HepG2 (cell line): ENCODE measurements around the gene WDR54. TPM values are rescaled to one million over a fixed set of nuclear protein-coding genes. Genes with fewer than 3 reads are reported as not detected.

Experiments used
- ATAC-seq: fragments of 200-7000 bp; cut with Tn5 transposase; 3 replicates; pipeline ENCODE4 v1.9.1; 2020; ENCODE audit warnings: mild to moderate bottlenecking, moderate library complexity
- BruUV-seq: library from RNA; stranded (reverse); fragments of 400-500 nt; replicated peaks from 2 replicates; lab custom pipeline; 2021; lab: Mats Ljungman, UMichigan
- CTCF ChIA-PET: fragments of 300-600 bp; formaldehyde crosslinking; extraction: SDS; loops from one replicate; lab custom pipeline; 2021; ENCODE audit warnings: low total read pairs, inconsistent platforms, low intra/inter-chr PET ratio; lab: Yijun Ruan, JAX
- POLR2A ChIA-PET: fragments of 350-600 bp; sonication (Branson Sonifier 250); formaldehyde crosslinking; loops from one replicate; lab custom pipeline; 2020; ENCODE audit warnings: antibody characterized with exemption, inconsistent platforms; lab: Yijun Ruan, JAX
- DNase-seq: peaks from one replicate; pipeline ENCODE4 v3.0.0-alpha.2; 2015; ENCODE audit warnings: low spot score
- FAIRE-seq: peaks from 3 replicates; lab custom pipeline; 2011; peaks lifted over from hg19 to GRCh38; lab: Jason Lieb, UNC
- H2AFZ ChIP-seq: one replicate; pipeline ENCODE4 v1.6.1; 2011; ENCODE audit warnings: low read length, inconsistent platforms
- H3K27ac ChIP-seq: fragments of 300-600 bp; 3 replicates; pipeline ENCODE4 v1.8.0; 2011; ENCODE audit warnings: mixed run types, mild to moderate bottlenecking, mixed read lengths, low read length, inconsistent platforms; ENCODE audit not compliant: insufficient read depth; ENCODE audit errors: extremely low read length
- H3K27me3 ChIP-seq, 2 experiments: fragments of 200-600 bp in 1 of 2; 2 replicates in 1 of 2; 3 replicates in 1 of 2; pipeline versions ENCODE4 v1.6.0 to v1.8.0; 2011; ENCODE audit warnings: low read length in 2 of 2, mild to moderate bottlenecking in 2 of 2, moderate library complexity in 2 of 2, inconsistent platforms in 1 of 2; ENCODE audit not compliant: insufficient read depth in 2 of 2, control insufficient read depth in 1 of 2
- H3K36me3 ChIP-seq, 2 experiments: fragments of 200-600 bp in 1 of 2; replicated peaks in 1 of 2; 2 replicates in 1 of 2; 3 replicates in 1 of 2; pipeline versions ENCODE4 v1.5.1 to v1.8.0; 2011; ENCODE audit warnings: low read length in 2 of 2, inconsistent platforms in 1 of 2; ENCODE audit not compliant: insufficient read depth in 2 of 2, control insufficient read depth in 1 of 2
- H3K4me1 ChIP-seq: 2 replicates; pipeline ENCODE4 v1.5.1; 2012; ENCODE audit warnings: low read length, inconsistent platforms; ENCODE audit not compliant: insufficient read depth
- H3K4me2 ChIP-seq: 2 replicates; pipeline ENCODE4 v1.6.0; 2011; ENCODE audit warnings: low read depth, low read length, inconsistent platforms
- H3K4me3 ChIP-seq, 3 experiments: fragments of 200-600 bp in 1 of 3; sonication (generic), shearing (Covaris generic) in 1 of 3; replicated peaks in 1 of 3; 2 replicates each; pipeline ENCODE4 v1.5.1; 2011 to 2016; ENCODE audit warnings: low read length in 3 of 3, inconsistent platforms in 2 of 3, low read depth in 2 of 3, mild to moderate bottlenecking in 2 of 3, control low read depth in 1 of 3, mixed read lengths in 1 of 3; ENCODE audit not compliant: insufficient read depth in 1 of 3
- H3K79me2 ChIP-seq: one replicate; pipeline ENCODE4 v1.6.1; 2011; ENCODE audit warnings: low read length, inconsistent platforms; ENCODE audit not compliant: insufficient read depth
- H3K9ac ChIP-seq: 2 replicates; pipeline ENCODE4 v1.6.0; 2011; ENCODE audit warnings: mild to moderate bottlenecking, low read depth, low read length, inconsistent platforms; ENCODE audit not compliant: insufficient read depth
- H3K9me3 ChIP-seq: 2 replicates; pipeline ENCODE4 v1.5.1; 2012; ENCODE audit warnings: mild to moderate bottlenecking, low read length
- H4K20me1 ChIP-seq: 2 replicates; pipeline ENCODE4 v1.6.0; 2011; ENCODE audit warnings: inconsistent platforms, mild to moderate bottlenecking, low read length, moderate library complexity; ENCODE audit not compliant: insufficient read depth
- BRCA1 ChIP-seq: sonication (generic); formaldehyde crosslinking; IDR thresholded peaks from 2 replicates; pipeline ENCODE4 v1.4.0; 2020; ENCODE audit warnings: missing genetic modification reagents
- CCDC6 ChIP-seq: sonication (generic); formaldehyde crosslinking; IDR thresholded peaks from 2 replicates; pipeline ENCODE4 v1.8.1; 2022; ENCODE audit warnings: mild to moderate bottlenecking, missing genetic modification reagents, moderate library complexity
- HNF4A ChIP-seq: sonication (generic); formaldehyde crosslinking; IDR thresholded peaks from 2 replicates; pipeline ENCODE4 v1.4.0; 2020; ENCODE audit warnings: missing genetic modification reagents
- LCORL ChIP-seq, 2 experiments: fragments of 450-650 bp in 1 of 2; sonication (generic) in 1 of 2; formaldehyde crosslinking in 1 of 2; IDR thresholded peaks; 2 replicates each; pipeline versions ENCODE4 v1.5.0 to v1.6.1; 2017 to 2020; ENCODE audit warnings: antibody characterized with exemption in 1 of 2, missing genetic modification reagents in 1 of 2
- NCOA5 ChIP-seq: sonication (generic); formaldehyde crosslinking; IDR thresholded peaks from 2 replicates; pipeline ENCODE4 v1.4.0; 2020; ENCODE audit warnings: missing genetic modification reagents
- NFIC ChIP-seq: IDR thresholded peaks from 2 replicates; pipeline ENCODE4 v1.6.1; 2012; ENCODE audit warnings: mild to moderate bottlenecking, low read length, inconsistent platforms
- PCBP1 ChIP-seq: fragments of 200-400 bp; formaldehyde crosslinking; IDR thresholded peaks from 2 replicates; pipeline ENCODE4 v1.6.1; 2017; ENCODE audit warnings: mild to moderate bottlenecking, low read depth, low read length, borderline replicate concordance
- SAFB2 ChIP-seq: sonication (generic); formaldehyde crosslinking; IDR thresholded peaks from 2 replicates; pipeline ENCODE4 v1.5.1; 2020; ENCODE audit warnings: missing genetic modification reagents, low read depth, mild to moderate bottlenecking, borderline replicate concordance
- SNRNP70 ChIP-seq: fragments of 200-400 bp; formaldehyde crosslinking; IDR thresholded peaks from 2 replicates; pipeline ENCODE4 v1.6.1; 2017; ENCODE audit warnings: mild to moderate bottlenecking, low read depth, low read length, moderate library complexity
- SPEN ChIP-seq: sonication (generic); formaldehyde crosslinking; IDR thresholded peaks from 2 replicates; pipeline ENCODE4 v1.5.1; 2020; ENCODE audit warnings: low read depth, mild to moderate bottlenecking, missing genetic modification reagents
- TAF1 ChIP-seq: sonication (generic); formaldehyde crosslinking; IDR thresholded peaks from 2 replicates; pipeline ENCODE4 v1.4.0; 2020; ENCODE audit warnings: missing genetic modification reagents
- YEATS2 ChIP-seq: sonication (generic); formaldehyde crosslinking; IDR thresholded peaks from 2 replicates; pipeline ENCODE4 v1.4.0; 2020; ENCODE audit warnings: missing genetic modification reagents, borderline replicate concordance
- ZNF124 ChIP-seq: sonication (generic); formaldehyde crosslinking; IDR thresholded peaks from 2 replicates; pipeline ENCODE4 v1.4.0; 2020; ENCODE audit warnings: missing genetic modification reagents
- ZNF263 ChIP-seq: sonication (generic); formaldehyde crosslinking; IDR thresholded peaks from 2 replicates; pipeline ENCODE4 v1.4.0; 2020; ENCODE audit warnings: missing genetic modification reagents
- ZNF34 ChIP-seq: sonication (generic); formaldehyde crosslinking; IDR thresholded peaks from 2 replicates; pipeline ENCODE4 v1.4.0; 2020; ENCODE audit warnings: mild to moderate bottlenecking, missing genetic modification reagents, borderline replicate concordance
- ZNF549 ChIP-seq: sonication (generic); formaldehyde crosslinking; IDR thresholded peaks from 2 replicates; pipeline ENCODE4 v1.5.0; 2020; ENCODE audit warnings: missing genetic modification reagents
- ZNF703 ChIP-seq: sonication (generic); formaldehyde crosslinking; IDR thresholded peaks from 2 replicates; pipeline ENCODE4 v1.5.1; 2020; ENCODE audit warnings: missing genetic modification reagents, mild to moderate bottlenecking, moderate library complexity, borderline replicate concordance
- ZNF772 ChIP-seq: sonication (generic); formaldehyde crosslinking; IDR thresholded peaks from 2 replicates; pipeline ENCODE4 v1.5.0; 2020; ENCODE audit warnings: mild to moderate bottlenecking, missing genetic modification reagents
- ZSCAN31 ChIP-seq: sonication (generic); formaldehyde crosslinking; IDR thresholded peaks from 2 replicates; pipeline ENCODE4 v1.5.0; 2020; ENCODE audit warnings: low read depth, mild to moderate bottlenecking, missing genetic modification reagents
- WGBS: methylation state at CpG from one replicate; pipeline ENCODE4 v1.1.6; 2017; ENCODE audit warnings: low lambda C conversion rate; 5-methylcytosine and 5-hydroxymethylcytosine counted together
- in situ Hi-C: cut with HindIII; loops from 2 replicates; pipeline ENCODE4 v1.10.0; 2017; ENCODE audit warnings: low pct_unique_long_range_greater_than_20kb; ENCODE audit not compliant: extremely low pct_ligation_motif_present
- intact Hi-C: fragments of 100-400 bp; cut with micrococcal nuclease; formaldehyde crosslinking; loops from one replicate; pipeline ENCODE4 v1.10.0; 2022; ENCODE audit not compliant: unreplicated experiment
- polyA plus RNA-seq, 8 experiments: library from polyadenylated mRNA; depleted of rRNA in 3 of 8; stranded (reverse) in 7 of 8; unstranded in 1 of 8; fragments of >200 nt; fragmentation: Illumina TruSeq in 4 of 8; extraction: Trizol in 4 of 8; gene quantifications; 2 replicates each; pipeline versions ENCODE4 v1.2.1 to v1.2.3, GENCODE V29; 2011 to 2016; ENCODE audit warnings: low read depth in 4 of 8, missing spikeins in 1 of 8, mixed read lengths in 1 of 8; ENCODE audit not compliant: insufficient read depth in 1 of 8
- total RNA-seq, 5 experiments: library from RNA; depleted of rRNA; stranded (reverse); fragments of >200 nt; fragmentation: Illumina TruSeq; extraction: Trizol; gene quantifications; 2 replicates each; pipeline ENCODE4 v1.2.3, GENCODE V29; 2016; ENCODE audit warnings: low read depth in 1 of 5
- TF ChIP-seq, protein P1 (sequence below): sonication (generic); formaldehyde crosslinking; IDR thresholded peaks from 2 replicates; pipeline ENCODE4 v1.8.0; 2022; ENCODE audit warnings: mild to moderate bottlenecking, missing genetic modification reagents; ENCODE audit not compliant: insufficient replicate concordance
- TF ChIP-seq, protein P2 (sequence below): sonication (generic); formaldehyde crosslinking; IDR thresholded peaks from 2 replicates; pipeline ENCODE4 v1.8.0; 2022; ENCODE audit warnings: low read depth, missing genetic modification reagents
- TF ChIP-seq, protein P3 (sequence below): sonication (generic); formaldehyde crosslinking; IDR thresholded peaks from 2 replicates; pipeline ENCODE4 v1.8.0; 2022; ENCODE audit warnings: mild to moderate bottlenecking, missing genetic modification reagents

WDR54 gene
- total and polyA plus RNA-seq, 2 of the 13 experiments (the other 11 are each of a cell fraction or from before 2014, with no cell fraction given), result 2.0 to 17.3 TPM

DNA sequence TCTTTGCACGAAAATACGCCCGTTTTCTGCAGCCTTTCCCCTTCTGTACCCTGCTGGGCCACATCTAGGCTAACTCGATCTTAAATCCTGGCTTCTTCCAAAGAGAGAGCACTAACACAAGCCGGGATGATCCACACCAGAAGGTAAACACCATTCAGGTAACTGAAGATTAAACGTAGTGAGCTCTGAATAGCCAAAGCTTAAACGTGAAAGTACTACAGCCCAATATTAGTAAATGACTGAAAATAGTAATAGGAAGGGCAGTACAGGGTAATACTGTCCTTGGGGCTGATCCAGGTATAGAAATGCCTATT is 51.4 kb downstream of the WDR54 start:
- peak overlapping the region; percentile 67 to 91 (median 83) for H3K4me3 ChIP-seq
- no peaks in the 10 kb centered on the region for H4K20me1 ChIP-seq
- WGBS, result 3% methylated on average over 7 of the region's 7 CpGs
- H3K36me3 ChIP-seq, result peaks cover 7 to 20% of the 10 kb centered on the region in 2 experiments
- peak overlapping the region; percentile 95 for H3K4me2 ChIP-seq
- no peak for DNase-seq
- H3K27ac ChIP-seq, result peak overlapping the region; percentile 83
- H3K79me2 ChIP-seq, result peaks cover 7% of the 10 kb centered on the region
- peak; percentile 0; the same call in 1 of the 3 replicates for ATAC-seq
- POLR2A ChIA-PET, result interaction anchor here (0.8 to 20.6 kb wide), 15 partner anchors 9 to 274 kb away, joined by 3 to 795 read pairs (median 12); partner anchors contain the start of genes AUP1, CCDC142, DQX1 and HTRA2
- no peak for FAIRE-seq
- in situ Hi-C loops, result no loop called here
- H3K27me3 ChIP-seq, result no peaks in the 10 kb centered on the region; a peak in 1 of 5 replicates
- intact Hi-C loops, result loop anchor here (1.0 to 2.0 kb wide), 2 partner anchors 14 to 56 kb away; partner anchors contain the start of genes AUP1, HTRA2 and WBP1
- peak overlapping the region; percentile 86 for H3K9ac ChIP-seq
- TSS peak; percentile 90 for BruUV-seq
- CTCF ChIA-PET, result no interaction called here
- H3K9me3 ChIP-seq, result no peaks in the 10 kb centered on the region
- peaks cover 52% of the 10 kb centered on the region for H3K4me1 ChIP-seq
- H2AFZ ChIP-seq, result peak overlapping the region; percentile 21
- TF ChIP-seq TAF1 (no peak), ZNF124 (CRISPR knock-in tag) (no peak), CCDC6 (CRISPR knock-in tag) (no peak; the same call in 1 of the 2 replicates), ZNF772 (CRISPR knock-in tag) (0 out of 2 replicates have a peak, but pooled peaks have one; percentile 3), YEATS2 (CRISPR knock-in tag) (no peak), SAFB2 (no peak), SNRNP70 (no peak), ZNF263 (peak; percentile 80), LCORL (IDR thresholded peaks at IDR 0.05) (no peak), LCORL (CRISPR knock-in tag; IDR thresholded peaks at IDR 0.05) (no peak), PCBP1 (no peak), ZNF703 (CRISPR knock-in tag) (0 out of 2 replicates have a peak, but pooled peaks have one; percentile 36), NFIC (0 out of 2 replicates have a peak, but pooled peaks have one; percentile 43), HNF4A (CRISPR knock-in tag) (no peak), ZNF549 (CRISPR knock-in tag) (0 out of 2 replicates have a peak, but pooled peaks have one; percentile 3), BRCA1 (CRISPR knock-in tag) (peak; percentile 0; the same call in 1 of the 2 replicates), SPEN (no peak), NCOA5 (CRISPR knock-in tag) (no peak), ZSCAN31 (CRISPR knock-in tag) (no peak), ZNF34 (0 out of 2 replicates have a peak, but pooled peaks have one; percentile 21)
- TF ChIP-seq, protein P1, sequence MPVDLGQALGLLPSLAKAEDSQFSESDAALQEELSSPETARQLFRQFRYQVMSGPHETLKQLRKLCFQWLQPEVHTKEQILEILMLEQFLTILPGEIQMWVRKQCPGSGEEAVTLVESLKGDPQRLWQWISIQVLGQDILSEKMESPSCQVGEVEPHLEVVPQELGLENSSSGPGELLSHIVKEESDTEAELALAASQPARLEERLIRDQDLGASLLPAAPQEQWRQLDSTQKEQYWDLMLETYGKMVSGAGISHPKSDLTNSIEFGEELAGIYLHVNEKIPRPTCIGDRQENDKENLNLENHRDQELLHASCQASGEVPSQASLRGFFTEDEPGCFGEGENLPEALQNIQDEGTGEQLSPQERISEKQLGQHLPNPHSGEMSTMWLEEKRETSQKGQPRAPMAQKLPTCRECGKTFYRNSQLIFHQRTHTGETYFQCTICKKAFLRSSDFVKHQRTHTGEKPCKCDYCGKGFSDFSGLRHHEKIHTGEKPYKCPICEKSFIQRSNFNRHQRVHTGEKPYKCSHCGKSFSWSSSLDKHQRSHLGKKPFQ, result no peak
- TF ChIP-seq, protein P2, sequence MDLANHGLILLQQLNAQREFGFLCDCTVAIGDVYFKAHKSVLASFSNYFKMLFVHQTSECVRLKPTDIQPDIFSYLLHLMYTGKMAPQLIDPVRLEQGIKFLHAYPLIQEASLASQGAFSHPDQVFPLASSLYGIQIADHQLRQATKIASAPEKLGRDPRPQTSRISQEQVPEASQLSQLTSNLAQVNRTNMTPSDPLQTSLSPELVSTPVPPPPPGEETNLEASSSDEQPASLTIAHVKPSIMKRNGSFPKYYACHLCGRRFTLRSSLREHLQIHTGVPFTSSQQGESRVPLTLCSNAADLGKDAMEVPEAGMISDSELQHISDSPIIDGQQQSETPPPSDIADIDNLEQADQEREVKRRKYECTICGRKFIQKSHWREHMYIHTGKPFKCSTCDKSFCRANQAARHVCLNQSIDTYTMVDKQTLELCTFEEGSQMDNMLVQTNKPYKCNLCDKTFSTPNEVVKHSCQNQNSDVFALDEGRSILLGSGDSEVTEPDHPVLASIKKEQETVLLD (CRISPR knock-in tag), result no peak
- TF ChIP-seq, protein P3, sequence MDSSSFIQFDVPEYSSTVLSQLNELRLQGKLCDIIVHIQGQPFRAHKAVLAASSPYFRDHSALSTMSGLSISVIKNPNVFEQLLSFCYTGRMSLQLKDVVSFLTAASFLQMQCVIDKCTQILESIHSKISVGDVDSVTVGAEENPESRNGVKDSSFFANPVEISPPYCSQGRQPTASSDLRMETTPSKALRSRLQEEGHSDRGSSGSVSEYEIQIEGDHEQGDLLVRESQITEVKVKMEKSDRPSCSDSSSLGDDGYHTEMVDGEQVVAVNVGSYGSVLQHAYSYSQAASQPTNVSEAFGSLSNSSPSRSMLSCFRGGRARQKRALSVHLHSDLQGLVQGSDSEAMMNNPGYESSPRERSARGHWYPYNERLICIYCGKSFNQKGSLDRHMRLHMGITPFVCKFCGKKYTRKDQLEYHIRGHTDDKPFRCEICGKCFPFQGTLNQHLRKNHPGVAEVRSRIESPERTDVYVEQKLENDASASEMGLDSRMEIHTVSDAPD (CRISPR knock-in tag), result 0 out of 2 replicates have a peak, but pooled peaks have one; percentile 9
